ENCODE data around the gene PDCL2.

The PDCL2 gene

GRCh38 chr4:55543858-55544257 lies 48.2 kb downstream of the PDCL2 start:
- H3K27ac Mint-ChIP-seq, result no peak overlapping the region
- H3K9me3 Mint-ChIP-seq, result no peaks in the 10 kb centered on the region
- peaks cover 17% of the 10 kb centered on the region for H3K36me3 Mint-ChIP-seq (ENCODE audit: low read depth)
- peaks cover 6% of the 10 kb centered on the region for H3K27me3 Mint-ChIP-seq
- intact Hi-C loops (cut with micrococcal nuclease), result loop anchor here (10.0 kb wide), 1 partner anchor 109 kb away; no protein-coding TSS in a partner anchor
- peaks cover 17% of the 10 kb centered on the region for H3K4me1 Mint-ChIP-seq (ENCODE audit: low read depth)
- no peak overlapping the region for H3K4me3 Mint-ChIP-seq

- Mint-ChIP-seq H3K36me3 (ENCODE audit: low read depth) (peaks cover 15% of the 10 kb centered on the region), H3K27ac (no peak overlapping the region), H3K9me3 (no peaks in the 10 kb centered on the region), H3K27me3 (no peaks in the 10 kb centered on the region), H3K4me1 (ENCODE audit: low read depth) (peaks cover 11% of the 10 kb centered on the region), H3K4me3 (no peak overlapping the region)
- intact Hi-C loops (cut with micrococcal nuclease), result loop anchor here (10.0 kb wide), 1 partner anchor 105 kb away; no protein-coding TSS in a partner anchor
These were observed 51.8 kb downstream of the PDCL2 start for GRCh38 chr4:55540271-55540670.

GRCh38 chr4:55539658-55540057 lies 52.4 kb downstream of the PDCL2 start:
- intact Hi-C loops (cut with micrococcal nuclease), result loop anchor here (10.0 kb wide), 1 partner anchor 105 kb away; no protein-coding TSS in a partner anchor
- H3K4me3 Mint-ChIP-seq, result no peak overlapping the region
- no peaks in the 10 kb centered on the region for H3K27me3 Mint-ChIP-seq
- H3K36me3 Mint-ChIP-seq (ENCODE audit: low read depth), result peaks cover 15% of the 10 kb centered on the region
- no peak overlapping the region for H3K27ac Mint-ChIP-seq
- H3K9me3 Mint-ChIP-seq, result no peaks in the 10 kb centered on the region
- peaks cover 9% of the 10 kb centered on the region for H3K4me1 Mint-ChIP-seq (ENCODE audit: low read depth)

- Mint-ChIP-seq H3K4me1 (ENCODE audit: low read depth) (no peaks in the 10 kb centered on the region), H3K4me3 (no peak overlapping the region), H3K36me3 (ENCODE audit: low read depth) (peaks cover 15% of the 10 kb centered on the region), H3K9me3 (no peaks in the 10 kb centered on the region), H3K27me3 (no peaks in the 10 kb centered on the region), H3K27ac (no peak overlapping the region)
- intact Hi-C loops (cut with micrococcal nuclease), result no loop called here
These were observed 53.5 kb downstream of the PDCL2 start for GRCh38 chr4:55538531-55538930.

GRCh38 chr4:55534306-55534705 lies 57.7 kb downstream of the PDCL2 start:
- H3K27ac Mint-ChIP-seq, result no peak overlapping the region

GRCh38 chr4:55530691-55531090 lies 61.4 kb downstream of the PDCL2 start:
- Mint-ChIP-seq H3K36me3 (ENCODE audit: low read depth) (peaks cover 8% of the 10 kb centered on the region), H3K27ac (no peak overlapping the region), H3K9me3 (no peaks in the 10 kb centered on the region), H3K27me3 (no peaks in the 10 kb centered on the region), H3K4me3 (no peak overlapping the region), H3K4me1 (ENCODE audit: low read depth) (peaks cover 14% of the 10 kb centered on the region)
- intact Hi-C loops (cut with micrococcal nuclease), result no loop called here

More at GRCh38 chr4:55534306-55534705, 57.7 kb downstream of the PDCL2 start:
- intact Hi-C loops (cut with micrococcal nuclease), result no loop called here
- H3K36me3 Mint-ChIP-seq (ENCODE audit: low read depth), result peaks cover 16% of the 10 kb centered on the region
- H3K27me3 Mint-ChIP-seq, result no peaks in the 10 kb centered on the region
- no peak overlapping the region for H3K4me3 Mint-ChIP-seq
- no peaks in the 10 kb centered on the region for H3K9me3 Mint-ChIP-seq
- peaks cover 14% of the 10 kb centered on the region for H3K4me1 Mint-ChIP-seq (ENCODE audit: low read depth)

- peaks cover 8% of the 10 kb centered on the region for H3K36me3 Mint-ChIP-seq (ENCODE audit: low read depth)
- H3K27me3 Mint-ChIP-seq, result no peaks in the 10 kb centered on the region
- H3K9me3 Mint-ChIP-seq, result no peaks in the 10 kb centered on the region
- intact Hi-C loops (cut with micrococcal nuclease), result no loop called here
- H3K4me1 Mint-ChIP-seq (ENCODE audit: low read depth), result peaks cover 14% of the 10 kb centered on the region
- H3K27ac Mint-ChIP-seq, result no peak overlapping the region
- no peak overlapping the region for H3K4me3 Mint-ChIP-seq
These were observed 61.9 kb downstream of the PDCL2 start for GRCh38 chr4:55530167-55530566.

GRCh38 chr4:55528491-55528890 lies 63.6 kb downstream of the PDCL2 start:
- Mint-ChIP-seq H3K9me3 (no peaks in the 10 kb centered on the region), H3K4me1 (ENCODE audit: low read depth) (peaks cover 14% of the 10 kb centered on the region), H3K4me3 (no peak overlapping the region), H3K27me3 (no peaks in the 10 kb centered on the region), H3K36me3 (ENCODE audit: low read depth) (peaks cover 8% of the 10 kb centered on the region), H3K27ac (no peak overlapping the region)
- intact Hi-C loops (cut with micrococcal nuclease), result no loop called here

GRCh38 chr4:55524844-55525571 lies 67.0 kb downstream of the PDCL2 start:
- Mint-ChIP-seq H3K9me3 (no peaks in the 10 kb centered on the region), H3K4me1 (ENCODE audit: low read depth) (no peaks in the 10 kb centered on the region), H3K36me3 (ENCODE audit: low read depth) (no peaks in the 10 kb centered on the region), H3K4me3 (no peak overlapping the region), H3K27ac (no peak overlapping the region), H3K27me3 (no peaks in the 10 kb centered on the region)
- intact Hi-C loops (cut with micrococcal nuclease), result no loop called here

- Mint-ChIP-seq H3K36me3 (ENCODE audit: low read depth) (no peaks in the 10 kb centered on the region), H3K4me3 (no peak overlapping the region), H3K4me1 (ENCODE audit: low read depth) (no peaks in the 10 kb centered on the region), H3K27me3 (no peaks in the 10 kb centered on the region), H3K9me3 (no peaks in the 10 kb centered on the region), H3K27ac (no peak overlapping the region)
- intact Hi-C loops (cut with micrococcal nuclease), result no loop called here
These were observed 73.6 kb downstream of the PDCL2 start for GRCh38 chr4:55518442-55518841.

GRCh38 chr4:55517526-55518229 lies 74.4 kb downstream of the PDCL2 start:
- Mint-ChIP-seq H3K27ac (no peak overlapping the region), H3K36me3 (ENCODE audit: low read depth) (no peaks in the 10 kb centered on the region), H3K4me3 (no peak overlapping the region), H3K4me1 (ENCODE audit: low read depth) (no peaks in the 10 kb centered on the region), H3K27me3 (no peaks in the 10 kb centered on the region), H3K9me3 (no peaks in the 10 kb centered on the region)
- intact Hi-C loops (cut with micrococcal nuclease), result no loop called here

- no peaks in the 10 kb centered on the region for H3K27me3 Mint-ChIP-seq
- H3K4me1 Mint-ChIP-seq (ENCODE audit: low read depth), result peaks cover 12% of the 10 kb centered on the region
- no peak overlapping the region for H3K27ac Mint-ChIP-seq
- H3K9me3 Mint-ChIP-seq, result no peaks in the 10 kb centered on the region
- intact Hi-C loops (cut with micrococcal nuclease), result no loop called here
- H3K36me3 Mint-ChIP-seq (ENCODE audit: low read depth), result peaks cover 6% of the 10 kb centered on the region
- H3K4me3 Mint-ChIP-seq, result no peak overlapping the region
These were observed 79.0 kb downstream of the PDCL2 start for GRCh38 chr4:55512922-55513571.

GRCh38 chr4:55512077-55512476 lies 80.0 kb downstream of the PDCL2 start:
- intact Hi-C loops (cut with micrococcal nuclease), result no loop called here

GRCh38 chr4:55510685-55511084 lies 81.4 kb downstream of the PDCL2 start:
- intact Hi-C loops (cut with micrococcal nuclease), result no loop called here
- H3K9me3 Mint-ChIP-seq, result no peaks in the 10 kb centered on the region
- no peaks in the 10 kb centered on the region for H3K27me3 Mint-ChIP-seq
- no peak overlapping the region for H3K4me3 Mint-ChIP-seq
- H3K36me3 Mint-ChIP-seq (ENCODE audit: low read depth), result peaks cover 12% of the 10 kb centered on the region
- H3K4me1 Mint-ChIP-seq (ENCODE audit: low read depth), result peaks cover 12% of the 10 kb centered on the region
- no peak overlapping the region for H3K27ac Mint-ChIP-seq

More at GRCh38 chr4:55512077-55512476, 80.0 kb downstream of the PDCL2 start:
- Mint-ChIP-seq H3K27ac (no peak overlapping the region), H3K9me3 (no peaks in the 10 kb centered on the region), H3K4me3 (no peak overlapping the region), H3K36me3 (ENCODE audit: low read depth) (peaks cover 6% of the 10 kb centered on the region), H3K4me1 (ENCODE audit: low read depth) (peaks cover 12% of the 10 kb centered on the region), H3K27me3 (no peaks in the 10 kb centered on the region)
